ENCODE results near the gene FIGNL1. TPM values are rescaled to one million over a fixed set of nuclear protein-coding genes. Genes with fewer than 3 reads are reported as not detected.

FIGNL1 gene
- total RNA-seq, 1 donor from 2014 or later: 26.9 TPM

DNA sequence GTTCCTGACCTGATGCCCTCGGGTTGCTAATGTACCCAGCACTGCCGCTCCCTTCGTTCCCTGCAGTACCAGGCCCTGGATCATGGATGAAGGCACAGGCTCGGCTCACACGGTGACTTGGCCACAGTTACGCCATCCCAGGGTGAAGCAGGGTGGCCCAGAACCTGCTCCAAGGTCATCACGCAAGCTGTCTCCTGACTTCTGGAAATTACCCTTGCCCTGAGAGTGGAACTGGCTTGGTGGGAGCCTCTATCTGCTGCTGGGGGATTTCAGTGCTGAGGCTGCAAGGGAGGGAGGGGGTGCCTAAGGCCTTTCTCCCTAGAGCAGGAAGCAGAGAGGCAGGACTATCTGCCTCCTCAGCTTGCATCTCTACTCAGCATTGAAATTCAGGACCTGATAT is 36.6 kb downstream of the FIGNL1 start:
- Mint-ChIP-seq H3K4me1 (ENCODE audit: low read depth) (no peaks in the 10 kb centered on the region), H3K9me3 (ENCODE audit: low read depth) (no peaks in the 10 kb centered on the region), H3K36me3 (ENCODE audit: insufficient read depth) (no peaks in the 10 kb centered on the region), H3K4me3 (ENCODE audit: low read depth) (no peak overlapping the region), H3K27ac (no peak overlapping the region), H3K27me3 (peaks cover 7% of the 10 kb centered on the region)
- TF ChIP-seq, protein P1, sequence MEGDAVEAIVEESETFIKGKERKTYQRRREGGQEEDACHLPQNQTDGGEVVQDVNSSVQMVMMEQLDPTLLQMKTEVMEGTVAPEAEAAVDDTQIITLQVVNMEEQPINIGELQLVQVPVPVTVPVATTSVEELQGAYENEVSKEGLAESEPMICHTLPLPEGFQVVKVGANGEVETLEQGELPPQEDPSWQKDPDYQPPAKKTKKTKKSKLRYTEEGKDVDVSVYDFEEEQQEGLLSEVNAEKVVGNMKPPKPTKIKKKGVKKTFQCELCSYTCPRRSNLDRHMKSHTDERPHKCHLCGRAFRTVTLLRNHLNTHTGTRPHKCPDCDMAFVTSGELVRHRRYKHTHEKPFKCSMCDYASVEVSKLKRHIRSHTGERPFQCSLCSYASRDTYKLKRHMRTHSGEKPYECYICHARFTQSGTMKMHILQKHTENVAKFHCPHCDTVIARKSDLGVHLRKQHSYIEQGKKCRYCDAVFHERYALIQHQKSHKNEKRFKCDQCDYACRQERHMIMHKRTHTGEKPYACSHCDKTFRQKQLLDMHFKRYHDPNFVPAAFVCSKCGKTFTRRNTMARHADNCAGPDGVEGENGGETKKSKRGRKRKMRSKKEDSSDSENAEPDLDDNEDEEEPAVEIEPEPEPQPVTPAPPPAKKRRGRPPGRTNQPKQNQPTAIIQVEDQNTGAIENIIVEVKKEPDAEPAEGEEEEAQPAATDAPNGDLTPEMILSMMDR (IDR thresholded peaks at IDR 0.05; ENCODE audit: unreplicated experiment): no peak
- no peak for DNase-seq (ENCODE audit: low spot score, unreplicated experiment)

DNA sequence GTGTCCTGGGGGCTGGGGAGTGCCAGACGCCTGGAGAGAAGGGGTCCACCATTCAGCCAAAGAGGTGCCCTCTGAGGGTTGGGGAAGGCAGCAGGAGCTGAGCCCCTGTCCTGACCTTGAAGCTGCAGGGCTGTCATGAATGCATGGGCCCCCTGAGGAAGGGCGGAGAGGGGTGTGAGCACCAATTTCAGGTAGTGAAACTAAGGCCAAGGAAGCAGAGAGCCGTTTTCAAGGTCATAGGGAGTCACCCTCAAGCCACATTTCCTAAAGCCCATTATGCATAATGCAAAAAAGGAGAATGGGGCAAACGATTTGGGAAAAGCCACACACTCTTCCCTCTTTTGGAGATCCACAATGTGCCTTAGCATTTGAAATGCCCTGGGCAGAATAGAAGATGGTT is 37.2 kb downstream of the FIGNL1 start:
- TF ChIP-seq, protein P1 (IDR thresholded peaks at IDR 0.05; ENCODE audit: unreplicated experiment): no peak
- H3K4me1 Mint-ChIP-seq (ENCODE audit: low read depth): no peaks in the 10 kb centered on the region
- H3K9me3 Mint-ChIP-seq (ENCODE audit: low read depth): no peaks in the 10 kb centered on the region
- no peaks in the 10 kb centered on the region for H3K36me3 Mint-ChIP-seq (ENCODE audit: insufficient read depth)
- no peak overlapping the region for H3K27ac Mint-ChIP-seq
- H3K27me3 Mint-ChIP-seq: peaks cover 12% of the 10 kb centered on the region
- DNase-seq (ENCODE audit: low spot score, unreplicated experiment): no peak
- H3K4me3 Mint-ChIP-seq (ENCODE audit: low read depth): no peak overlapping the region

DNA sequence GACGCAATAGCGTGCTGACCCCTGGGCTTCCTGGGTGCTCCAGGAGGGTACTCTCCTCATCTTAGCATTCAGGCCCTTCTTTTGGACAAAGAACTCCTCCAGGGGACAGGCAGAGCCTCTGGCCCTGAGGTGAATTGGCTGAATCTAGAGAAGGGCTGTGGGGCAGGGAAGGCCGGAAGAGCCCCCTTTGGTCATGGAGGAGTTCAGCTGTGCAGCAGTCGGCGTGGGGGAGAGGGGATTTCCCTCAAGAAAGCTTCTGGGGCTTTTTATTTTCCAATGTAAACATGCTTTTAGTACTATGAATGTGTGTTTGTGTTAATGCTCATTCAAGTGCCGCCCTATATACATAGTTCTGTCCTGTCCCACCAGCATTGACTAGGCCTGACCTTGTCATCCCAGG is 38.8 kb downstream of the FIGNL1 start:
- Mint-ChIP-seq H3K27me3 (peaks cover 24% of the 10 kb centered on the region), H3K27ac (no peak overlapping the region), H3K4me3 (ENCODE audit: low read depth) (no peak overlapping the region), H3K4me1 (ENCODE audit: low read depth) (no peaks in the 10 kb centered on the region), H3K36me3 (ENCODE audit: insufficient read depth) (no peaks in the 10 kb centered on the region), H3K9me3 (ENCODE audit: low read depth) (no peaks in the 10 kb centered on the region)
- TF ChIP-seq, protein P1 (IDR thresholded peaks at IDR 0.05; ENCODE audit: unreplicated experiment): no peak
- DNase-seq (ENCODE audit: low spot score, unreplicated experiment): no peak

DNA sequence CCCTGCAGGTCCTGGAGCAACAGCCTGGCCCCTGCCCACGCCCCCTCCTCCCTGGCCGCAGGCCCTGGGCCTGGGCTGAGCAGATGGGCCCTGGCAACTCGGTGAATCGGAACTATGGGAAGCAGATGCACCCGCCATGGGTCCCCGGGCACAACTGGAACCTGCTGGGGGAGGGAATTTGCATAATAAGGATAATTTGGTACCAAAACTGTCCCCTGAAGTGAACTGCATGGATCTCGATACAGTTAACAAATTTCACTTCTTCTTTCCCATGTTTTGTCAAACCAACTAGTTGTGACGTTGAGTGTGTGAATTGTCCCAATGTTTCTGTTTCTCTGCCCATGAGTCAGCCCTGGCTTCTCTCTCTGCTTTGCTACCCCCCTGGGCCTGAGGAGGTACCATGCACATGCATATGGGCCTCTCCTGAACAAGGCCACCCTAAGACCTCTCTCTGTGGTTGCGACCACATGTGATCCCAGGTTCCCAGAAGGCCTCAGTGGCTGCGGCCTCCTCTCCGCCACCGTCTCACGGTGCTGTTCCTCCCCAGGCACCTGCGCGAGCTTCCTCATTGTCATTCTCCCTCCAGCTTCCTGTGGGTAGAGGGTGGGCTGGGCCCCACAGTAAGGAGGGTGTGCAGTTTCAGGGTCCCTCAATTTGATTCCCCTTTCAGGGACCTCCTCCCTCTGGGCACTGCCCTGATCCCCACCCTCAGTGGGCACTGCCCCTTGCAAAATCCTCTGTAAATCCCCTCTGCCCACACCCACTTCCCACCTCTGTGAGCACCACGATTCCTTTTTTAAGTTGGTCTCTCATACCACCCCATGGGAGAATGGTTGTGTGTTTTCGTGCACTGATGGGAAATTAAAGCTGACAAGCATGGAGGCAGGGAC is 40.0 kb downstream of the FIGNL1 start:
- Mint-ChIP-seq H3K27me3 (peaks cover 24% of the 10 kb centered on the region), H3K4me1 (ENCODE audit: low read depth) (no peaks in the 10 kb centered on the region), H3K36me3 (ENCODE audit: insufficient read depth) (no peaks in the 10 kb centered on the region), H3K27ac (no peak overlapping the region), H3K9me3 (ENCODE audit: low read depth) (no peaks in the 10 kb centered on the region), H3K4me3 (ENCODE audit: low read depth) (no peak overlapping the region)
- no peak for DNase-seq (ENCODE audit: low spot score, unreplicated experiment)
- TF ChIP-seq, protein P1 (IDR thresholded peaks at IDR 0.05; ENCODE audit: unreplicated experiment): no peak

DNA sequence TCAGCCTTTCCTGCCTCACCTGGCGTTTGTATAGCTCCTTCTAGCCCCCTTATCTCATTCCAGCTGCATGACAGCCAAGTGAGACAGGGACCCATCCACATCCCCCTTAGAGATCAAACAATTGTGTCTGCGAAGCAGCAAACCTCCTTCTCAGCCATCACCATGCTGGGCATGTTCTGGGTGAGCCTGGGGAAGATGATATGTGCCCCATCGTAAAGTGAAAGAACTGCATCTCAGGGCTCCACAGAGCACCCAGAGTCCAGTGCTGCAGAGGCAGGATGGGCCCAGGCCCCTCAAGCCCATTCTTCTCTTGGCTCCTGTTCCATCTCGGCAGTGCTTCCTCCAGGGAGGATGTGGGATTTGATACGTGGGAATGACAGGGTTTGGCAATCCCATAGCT is 43.2 kb downstream of the FIGNL1 start:
- no peak overlapping the region for H3K27ac Mint-ChIP-seq
- TF ChIP-seq, protein P1 (IDR thresholded peaks at IDR 0.05; ENCODE audit: unreplicated experiment): no peak
- H3K9me3 Mint-ChIP-seq (ENCODE audit: low read depth): no peaks in the 10 kb centered on the region
- DNase-seq (ENCODE audit: low spot score, unreplicated experiment): no peak
- H3K36me3 Mint-ChIP-seq (ENCODE audit: insufficient read depth): no peaks in the 10 kb centered on the region
- no peak overlapping the region for H3K4me3 Mint-ChIP-seq (ENCODE audit: low read depth)
- peaks cover 24% of the 10 kb centered on the region for H3K27me3 Mint-ChIP-seq
- no peaks in the 10 kb centered on the region for H3K4me1 Mint-ChIP-seq (ENCODE audit: low read depth)
